Motor neuron (in vitro differentiated cells): ENCODE data around the gene ERC1. TPM values are rescaled to one million over a fixed set of nuclear protein-coding genes. Genes with fewer than 3 reads are reported as not detected.
"Not testable (repeated sequence)": the region's sequence is repeated elsewhere in the genome, so short reads cannot be mapped to it uniquely, and the experiment has no call there.

Experiments used
- ATAC-seq, 8 experiments: fragments of 200-7000 bp; cut with Tn5 transposase; replicated peaks in 6 of 8; 2 replicates each; pipeline ENCODE4 v1.8.0; 2021; ENCODE audit warnings: mild to moderate bottlenecking in 8 of 8, moderate library complexity in 8 of 8
- H3K27ac ChIP-seq, 2 donors: fragments of 250-450 bp; sonication (Bioruptor Pico); 2 replicates each; pipeline ENCODE4 v1.9.0; 2021; ENCODE audit warnings: antibody characterized with exemption in 2 of 2, mild to moderate bottlenecking in 2 of 2, moderate library complexity in 1 of 2
- H3K4me1 ChIP-seq, 2 donors: fragments of 250-450 bp; sonication (Bioruptor Pico); replicated peaks in 1 of 2; 2 replicates each; pipeline ENCODE4 v1.6.1; 2021; ENCODE audit warnings: antibody characterized with exemption in 2 of 2, mild to moderate bottlenecking in 2 of 2, moderate library complexity in 1 of 2
- H3K4me3 ChIP-seq, 5 donors: fragments of 250-450 bp; sonication (Bioruptor Pico); 2 replicates each; pipeline ENCODE4 v1.9.0; 2021; ENCODE audit warnings: antibody characterized with exemption in 5 of 5, mild to moderate bottlenecking in 5 of 5, moderate library complexity in 4 of 5
- WGBS, 10 experiments: fragments of 450-650 bp; shearing (Covaris generic); methylation state at CpG; one replicate each; pipeline ENCODE4 v1.0.0; 2022; 5-methylcytosine and 5-hydroxymethylcytosine counted together
- in situ Hi-C, 9 experiments: fragments of 400-800 bp; cut with MboI; loops; one replicate each; pipeline ENCODE4 v1.15.0; 2021; ENCODE audit warnings: low sequenced_read_pairs in 9 of 9, low pct_unique_long_range_greater_than_20kb in 2 of 9; ENCODE audit not compliant: unreplicated experiment in 9 of 9
- total RNA-seq, 8 experiments: library from RNA; unstranded; fragments of 300-600 nt; gene quantifications; 2 replicates each; pipeline versions ENCODE4 v1.2.3 to v1.2.4, GENCODE V29; 2022

ERC1 gene
- total RNA-seq, 8 experiments from 2014 or later = 15.1 to 53.8 (median 34.6) TPM

DNA sequence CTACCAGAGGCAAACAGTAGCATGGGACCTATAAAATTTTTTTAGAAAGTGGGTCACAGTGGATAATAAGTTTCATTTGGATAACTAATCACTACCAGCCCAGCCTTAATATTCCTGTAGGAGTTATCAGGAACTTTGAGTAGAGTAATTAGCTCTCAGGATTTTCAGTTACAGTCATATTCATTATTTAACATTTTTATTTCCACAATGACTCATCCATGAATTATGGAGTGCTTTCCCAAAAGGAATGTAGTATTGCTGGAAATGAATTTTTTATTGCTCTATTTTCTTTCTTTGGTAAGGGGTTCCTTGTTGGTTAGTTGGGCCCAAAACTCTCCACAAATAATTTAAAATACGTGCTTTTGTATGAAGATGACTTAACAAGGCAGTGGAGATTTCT, 53.7 kb downstream of the ERC1 start:
- 38 to 100% (median 79%) methylated on average over 1 of the region's 1 CpG; no CpG with 5 or more reads in 4 of the 10 experiments for WGBS, 10 experiments
- in situ Hi-C loops = no loop called here
- no peaks in the 10 kb centered on the region for H3K4me1 ChIP-seq
- ATAC-seq = peak in 3 of 8 experiments; percentile 86 to 93 (median 87)
- no peak overlapping the region for H3K4me3 ChIP-seq
- no peak overlapping the region for H3K27ac ChIP-seq

DNA sequence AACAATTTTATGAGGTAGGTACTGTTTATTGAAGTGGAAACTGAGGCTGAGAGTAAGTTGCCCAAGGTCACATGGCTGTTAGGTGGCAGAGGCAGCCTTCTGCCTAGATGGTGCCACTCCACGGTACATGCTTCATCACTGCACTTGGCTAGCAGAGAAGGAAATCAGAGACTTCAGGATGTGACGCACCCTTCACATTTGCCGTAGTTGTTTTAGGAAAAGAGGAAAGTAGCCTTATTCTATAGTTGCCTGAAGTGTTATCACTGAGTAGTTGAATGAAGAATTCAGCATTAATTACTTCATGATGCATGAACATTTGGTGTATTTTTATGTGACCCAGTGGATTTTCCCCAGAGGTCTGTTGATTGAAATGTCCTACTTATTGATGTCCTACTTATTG, 55.7 kb downstream of the ERC1 start:
- no peak overlapping the region for H3K4me3 ChIP-seq
- peaks cover 0 to 2% of the 10 kb centered on the region in 2 donors for H3K4me1 ChIP-seq
- no peak for ATAC-seq
- no peak overlapping the region for H3K27ac ChIP-seq
- 84 to 100% (median 94%) methylated on average over 1 to 3 of the region's 3 CpGs; no CpG with 5 or more reads in 3 of the 10 experiments for WGBS, 10 experiments
- in situ Hi-C loops = no loop called here

DNA sequence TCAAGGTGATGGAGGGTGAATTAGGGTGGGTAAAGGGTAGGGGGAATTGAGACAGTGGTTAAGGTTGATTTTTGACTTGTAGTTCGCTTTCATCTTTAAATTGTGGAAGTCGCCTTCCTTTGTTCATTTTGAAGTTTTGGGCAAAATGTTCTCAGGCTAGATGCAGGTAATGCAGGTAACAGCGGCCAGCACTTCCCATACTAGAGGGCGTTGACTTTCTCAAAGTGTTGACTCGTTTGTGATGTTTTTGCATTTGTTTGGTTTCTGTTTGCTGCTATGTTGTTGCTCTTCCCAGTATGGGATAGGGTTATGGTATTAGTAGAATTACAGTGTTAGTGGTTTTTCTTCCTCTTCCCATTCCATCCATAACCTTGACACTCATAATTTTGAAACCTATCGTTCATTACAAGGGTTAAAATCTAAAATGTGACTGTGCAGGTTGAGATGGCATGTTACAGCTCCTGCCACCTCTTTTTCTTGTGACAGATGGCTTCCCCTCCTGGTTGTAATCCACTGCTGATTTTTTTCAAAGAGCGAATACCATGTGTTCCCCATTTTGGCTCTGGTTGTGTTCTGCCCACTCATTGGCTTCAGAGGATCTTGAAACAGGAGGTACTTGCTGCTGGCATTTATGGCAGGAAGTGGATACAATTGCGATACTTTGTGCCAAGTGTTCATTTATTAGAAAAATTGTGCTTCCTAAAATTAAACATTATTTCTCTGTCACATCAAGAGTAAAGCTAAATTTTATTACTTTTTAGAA, 57.1 kb downstream of the ERC1 start:
- Histone ChIP-seq H3K4me3 (no peak overlapping the region), H3K4me1 (peaks cover 5 to 9% of the 10 kb centered on the region in 2 donors), H3K27ac (no peak overlapping the region)
- WGBS, 10 experiments = 65 to 100% (median 85%) methylated on average over 1 to 8 of the region's 8 CpGs
- peak in 1 of 8 experiments; percentile 28 for ATAC-seq
- in situ Hi-C loops = no loop called here

DNA sequence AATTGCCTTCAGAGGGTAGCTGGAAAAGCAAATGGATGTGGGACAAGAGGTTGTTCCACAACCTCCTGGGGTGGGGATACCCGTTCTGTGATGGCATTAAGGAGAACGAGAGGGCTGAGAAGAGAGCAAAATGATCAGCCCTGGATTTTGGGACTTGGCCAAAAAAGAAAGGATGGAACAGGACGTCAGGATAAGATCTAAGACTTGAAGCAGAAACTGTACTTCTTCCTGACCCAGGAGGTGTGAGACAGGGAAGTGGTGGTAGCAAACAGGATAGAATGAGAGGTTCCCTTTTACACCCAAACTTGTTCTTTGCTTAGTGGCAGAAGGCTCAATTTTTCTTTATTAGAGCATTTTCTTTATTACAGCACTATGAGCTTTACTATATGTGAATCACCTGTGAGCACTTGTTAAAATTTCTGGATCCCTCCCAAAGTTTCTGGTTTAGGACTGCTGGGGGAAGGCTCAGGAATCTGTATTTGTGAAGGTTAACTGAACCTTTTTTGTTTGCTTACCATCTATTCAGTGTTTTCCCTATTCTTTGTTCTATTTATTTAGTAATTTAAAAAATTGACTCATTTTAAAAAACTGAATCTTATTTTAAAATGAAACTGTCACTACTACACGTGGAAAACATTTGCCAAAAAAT, 59.2 kb downstream of the ERC1 start:
- WGBS, 10 experiments = 69 to 100% (median 96%) methylated on average over 1 to 4 of the region's 4 CpGs; no CpG with 5 or more reads in 1 of the 10 experiments
- H3K4me1 ChIP-seq = peaks cover 24 to 30% of the 10 kb centered on the region in 2 donors
- in situ Hi-C loops = no loop called here

DNA sequence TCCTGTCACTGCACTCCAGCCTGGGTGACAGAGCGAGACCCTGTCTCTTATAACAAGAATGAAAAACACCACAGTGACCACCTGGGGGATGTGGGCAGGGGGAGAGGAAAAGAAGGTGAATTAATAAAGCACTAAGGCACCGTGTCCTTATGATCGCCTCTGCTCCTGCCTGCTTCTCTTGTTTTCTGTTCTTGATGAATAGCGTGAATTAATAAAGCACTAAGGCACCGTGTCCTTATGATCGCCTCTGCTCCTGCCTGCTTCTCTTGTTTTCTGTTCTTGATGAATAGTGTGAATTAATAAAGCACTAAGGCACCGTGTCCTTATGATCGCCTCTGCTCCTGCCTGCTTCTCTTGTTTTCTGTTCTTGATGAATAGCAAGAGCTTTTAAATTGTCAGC, 60.6 kb downstream of the ERC1 start:
- in situ Hi-C loops, H3K4me3 ChIP-seq, H3K27ac ChIP-seq: not testable (repeated sequence)
- peaks cover 29 to 36% of the 10 kb centered on the region in 2 donors for H3K4me1 ChIP-seq
- ATAC-seq = peak in 5 of 8 experiments; percentile 90 to 97 (median 93)
- 19 to 100% (median 77%) methylated on average over 2 to 5 of the region's 8 CpGs; no CpG with 5 or more reads in 2 of the 10 experiments for WGBS, 10 experiments

More for the DNA sequence above, 59.2 kb downstream of the ERC1 start:
- ATAC-seq = no peak
- Histone ChIP-seq H3K27ac (no peak overlapping the region), H3K4me3 (no peak overlapping the region)

DNA sequence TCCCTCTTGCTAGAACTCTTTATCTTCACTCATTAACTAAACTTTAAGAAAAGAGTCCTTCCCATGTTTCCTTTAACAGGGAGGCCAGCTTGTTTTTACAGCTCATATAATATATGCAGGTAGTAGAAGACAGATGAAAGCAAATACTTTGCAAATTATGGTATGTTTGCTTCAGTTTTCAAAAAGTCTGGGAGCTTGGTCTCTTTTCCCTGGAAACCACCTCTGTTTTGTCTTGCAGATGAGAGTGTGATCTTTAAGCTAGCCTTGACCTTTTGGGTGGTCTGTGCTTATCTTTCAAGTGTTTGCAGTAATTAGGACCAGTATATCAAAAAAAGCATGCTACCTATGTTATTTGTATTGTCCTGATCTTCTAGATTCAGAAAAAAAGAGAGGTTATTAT, 62.7 kb downstream of the ERC1 start:
- ATAC-seq = no peak
- no peak overlapping the region for H3K4me3 ChIP-seq
- peaks cover 30 to 36% of the 10 kb centered on the region in 2 donors for H3K4me1 ChIP-seq
- in situ Hi-C loops = no loop called here
- no peak overlapping the region for H3K27ac ChIP-seq

DNA sequence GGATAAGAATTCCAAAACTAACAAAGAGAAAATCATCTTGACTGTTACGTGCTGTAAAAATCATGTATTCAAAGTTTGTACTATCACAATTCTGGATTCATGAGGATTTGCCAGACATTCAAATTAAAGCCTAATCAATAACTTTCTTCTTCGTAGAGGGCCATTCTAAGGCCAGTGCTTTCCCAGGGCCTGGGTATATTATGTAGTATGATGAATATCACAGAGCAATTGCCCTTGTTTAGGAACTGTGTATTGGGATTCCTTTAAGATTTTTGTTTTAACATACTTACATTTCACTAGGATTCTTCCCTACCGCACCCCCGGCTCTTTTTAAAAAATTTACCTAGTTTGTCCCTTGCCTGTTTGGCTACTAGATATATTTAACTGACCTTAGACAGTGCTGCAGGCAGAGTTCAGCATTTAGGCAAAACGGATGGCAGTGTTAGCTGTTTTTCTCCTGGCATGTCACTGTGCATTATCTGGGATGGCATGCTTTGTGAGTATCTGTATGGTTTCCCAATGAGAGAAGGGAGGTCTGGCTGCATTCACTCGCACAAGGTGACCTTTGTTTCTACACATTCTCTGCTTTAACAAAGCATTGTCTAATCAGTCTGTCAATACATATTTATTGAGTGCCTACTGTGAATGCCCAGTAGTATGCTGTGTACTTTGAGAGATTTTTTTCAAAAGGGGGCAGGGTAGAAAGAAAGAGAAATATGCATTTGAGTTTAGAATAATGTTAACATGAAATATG, 63.3 kb downstream of the ERC1 start:
- in situ Hi-C loops = no loop called here
- Histone ChIP-seq H3K27ac (peak overlapping the region in 1 of 2 donors; percentile 62), H3K4me3 (no peak overlapping the region), H3K4me1 (peaks cover 30 to 36% of the 10 kb centered on the region in 2 donors)
- ATAC-seq = peak; percentile 29 to 91 (median 56)
- 0 to 93% (median 39%) methylated on average over 1 to 5 of the region's 6 CpGs for WGBS, 10 experiments

DNA sequence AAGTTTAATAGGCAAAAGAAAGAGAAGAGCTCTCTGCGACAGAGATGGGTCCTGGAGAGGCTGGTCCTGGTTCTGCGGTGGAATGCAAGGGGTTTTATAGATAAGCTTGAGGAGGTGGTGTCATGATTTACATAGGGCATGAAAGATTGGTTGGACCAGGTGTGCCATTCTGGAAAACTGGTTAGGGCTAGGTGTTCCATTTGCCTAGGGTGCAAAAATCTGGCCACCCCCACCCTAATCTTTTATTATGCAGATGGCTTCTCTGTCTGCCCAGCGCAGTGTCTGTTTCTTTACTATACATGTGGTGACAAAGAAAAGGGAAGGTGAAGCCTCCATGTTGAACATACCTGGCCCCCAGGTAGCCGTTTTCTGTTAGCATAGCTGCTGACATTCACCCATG, 65.4 kb downstream of the ERC1 start:
- Histone ChIP-seq H3K27ac (no peak overlapping the region), H3K4me1 (peaks cover 30 to 36% of the 10 kb centered on the region in 2 donors), H3K4me3 (no peak overlapping the region)
- 54 to 100% (median 69%) methylated on average over 1 to 4 of the region's 4 CpGs for WGBS, 10 experiments
- in situ Hi-C loops = no loop called here
- no peak for ATAC-seq

DNA sequence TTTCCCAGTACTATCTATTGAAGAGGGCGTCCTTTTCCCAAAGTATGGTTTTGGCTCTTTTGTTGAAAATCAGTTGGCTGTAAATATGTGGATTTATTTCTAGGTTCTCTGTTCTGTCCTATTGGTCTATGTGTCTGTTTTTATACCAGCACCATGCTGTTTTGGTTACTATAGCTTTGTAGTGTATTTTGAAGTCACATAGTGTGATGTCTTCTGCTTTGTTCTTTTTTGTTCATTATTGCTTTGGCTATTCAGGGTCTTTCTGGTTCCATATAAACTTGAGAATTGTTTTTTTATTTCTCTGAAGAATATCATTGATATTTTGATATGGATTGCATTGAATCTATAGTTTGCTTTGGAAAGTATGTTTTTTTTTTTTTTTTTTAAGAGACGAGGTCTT, 67.4 kb downstream of the ERC1 start:
- no peak overlapping the region for H3K4me3 ChIP-seq
- in situ Hi-C loops = no loop called here
- WGBS, 10 experiments = 83 to 100% (median 96%) methylated on average over 1 to 2 of the region's 2 CpGs
- no peak for ATAC-seq
- no peak overlapping the region for H3K27ac ChIP-seq
- H3K4me1 ChIP-seq = peaks cover 21 to 24% of the 10 kb centered on the region in 2 donors

DNA sequence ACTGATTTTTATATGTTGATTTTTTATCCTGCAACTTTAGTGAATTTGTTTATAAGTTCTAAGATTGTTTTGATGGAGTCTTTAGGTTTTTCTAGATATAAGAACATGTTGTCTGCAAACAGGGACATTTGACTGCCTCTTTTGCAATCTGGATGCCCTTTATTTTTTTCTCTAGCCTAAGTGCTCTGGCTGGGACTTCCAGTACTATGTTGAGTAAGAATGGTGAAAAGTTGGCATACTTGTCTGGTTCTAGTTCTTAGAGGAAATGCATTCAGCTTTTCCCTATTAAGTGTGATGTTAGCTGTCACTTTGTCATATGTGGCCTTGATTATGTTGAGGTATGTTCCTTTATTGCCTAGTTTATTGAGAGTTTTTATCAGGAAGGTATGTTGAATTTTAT, 68.1 kb downstream of the ERC1 start:
- H3K4me1 ChIP-seq = peaks cover 14 to 17% of the 10 kb centered on the region in 2 donors
- no peak overlapping the region for H3K4me3 ChIP-seq
- no peak overlapping the region for H3K27ac ChIP-seq
- no peak for ATAC-seq
- in situ Hi-C loops = no loop called here

DNA sequence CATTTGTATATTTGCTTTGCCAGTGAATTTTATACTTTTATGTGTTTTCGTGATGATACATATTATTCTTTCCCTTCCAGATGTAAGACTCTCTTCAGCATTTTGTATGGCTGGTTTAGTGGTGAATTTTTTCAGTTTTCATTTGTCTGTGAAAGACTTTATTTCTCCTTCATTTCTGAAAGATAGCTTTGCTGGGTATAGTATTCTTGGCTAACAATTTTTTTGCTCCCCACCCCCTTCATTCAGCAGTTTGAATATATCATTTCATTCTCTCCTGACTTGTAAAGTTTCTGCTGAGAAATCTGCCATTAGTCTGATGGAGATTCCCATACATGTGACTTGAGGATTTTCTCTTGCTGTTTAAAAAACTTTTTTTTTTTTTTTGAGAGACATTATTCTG, 72.8 kb downstream of the ERC1 start:
- no peak overlapping the region for H3K4me3 ChIP-seq
- in situ Hi-C loops = no loop called here

DNA sequence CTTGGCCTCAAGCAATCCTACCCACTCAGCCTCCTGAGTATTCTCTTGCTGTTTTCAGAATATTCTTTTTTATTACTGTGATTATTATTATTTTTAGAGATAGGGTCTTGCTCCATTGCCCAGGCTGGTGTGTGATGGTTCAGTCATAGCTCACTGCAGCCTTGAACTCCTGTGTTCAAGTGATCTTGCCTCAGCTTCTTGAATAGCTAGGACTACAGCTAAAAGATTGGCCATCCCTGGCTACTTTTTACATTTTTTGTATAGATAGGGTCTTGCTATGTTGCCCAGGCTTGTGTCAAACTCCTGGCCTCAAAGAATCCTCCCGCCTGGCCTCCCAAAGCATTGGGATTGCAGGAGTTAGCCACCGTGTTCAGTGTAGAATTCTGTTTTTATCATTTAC, 73.3 kb downstream of the ERC1 start:
- Histone ChIP-seq H3K27ac (no peak overlapping the region), H3K4me1 (no peaks in the 10 kb centered on the region), H3K4me3 (no peak overlapping the region)
- WGBS, 10 experiments = 88 to 100% (median 100%) methylated on average over 1 to 2 of the region's 2 CpGs; no CpG with 5 or more reads in 3 of the 10 experiments
- in situ Hi-C loops = no loop called here
- ATAC-seq = no peak

More for the DNA sequence above, 72.8 kb downstream of the ERC1 start:
- ATAC-seq = no peak
- 92 to 100% (median 100%) methylated on average over 1 of the region's 1 CpG; no CpG with 5 or more reads in 2 of the 10 experiments for WGBS, 10 experiments
- no peak overlapping the region for H3K27ac ChIP-seq
- no peaks in the 10 kb centered on the region for H3K4me1 ChIP-seq

DNA sequence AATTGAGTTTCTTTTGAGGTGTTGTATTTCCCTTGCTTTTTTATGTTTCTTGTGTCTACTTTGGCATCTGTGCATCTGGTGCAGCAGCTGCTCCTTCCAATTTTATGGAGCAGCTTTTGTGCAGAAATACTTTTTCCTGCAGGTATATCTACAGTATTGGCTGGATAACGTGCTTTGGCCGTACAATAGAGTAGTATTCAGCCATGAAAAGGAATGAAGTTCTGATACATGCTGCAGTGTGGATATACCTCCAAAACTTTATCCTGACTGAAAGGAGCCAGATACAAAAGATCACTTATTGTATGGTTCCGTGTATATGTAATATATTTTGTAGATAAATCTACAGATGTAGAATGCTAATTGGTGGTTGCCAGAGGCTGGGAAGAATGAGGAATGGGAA, 74.6 kb downstream of the ERC1 start:
- no peak overlapping the region for H3K27ac ChIP-seq
- WGBS, 10 experiments = 78 to 100% (median 99%) methylated on average over 1 to 3 of the region's 3 CpGs
- in situ Hi-C loops = no loop called here
- no peak overlapping the region for H3K4me3 ChIP-seq
- ATAC-seq = no peak
- no peaks in the 10 kb centered on the region for H3K4me1 ChIP-seq
